Gastrocnemius medialis (tissue), 4 donors: ENCODE results near the gene PSTK.

Experiments used
- POLR2A ChIP-seq, 2 donors: fragments of 450-650 bp; IDR thresholded peaks; one replicate each; pipeline ENCODE4 v1.6.1; 2017; ENCODE audit warnings: antibody characterized with exemption in 2 of 2, mild to moderate bottlenecking in 2 of 2, moderate library complexity in 2 of 2
- TF ChIP-seq, protein P1 (sequence below), 5 experiments: fragments of 450-650 bp in 3 of 5; fragments of 200-600 bp in 2 of 5; sonication (generic) in 2 of 5; IDR thresholded peaks in 4 of 5; conservative IDR thresholded peaks in 1 of 5; 1 replicate in 4 of 5; 2 replicates in 1 of 5; pipeline ENCODE4 v1.5.1; 2016 to 2019; ENCODE audit warnings: antibody characterized with exemption in 5 of 5, mild to moderate bottlenecking in 3 of 5, moderate library complexity in 3 of 5

DNA sequence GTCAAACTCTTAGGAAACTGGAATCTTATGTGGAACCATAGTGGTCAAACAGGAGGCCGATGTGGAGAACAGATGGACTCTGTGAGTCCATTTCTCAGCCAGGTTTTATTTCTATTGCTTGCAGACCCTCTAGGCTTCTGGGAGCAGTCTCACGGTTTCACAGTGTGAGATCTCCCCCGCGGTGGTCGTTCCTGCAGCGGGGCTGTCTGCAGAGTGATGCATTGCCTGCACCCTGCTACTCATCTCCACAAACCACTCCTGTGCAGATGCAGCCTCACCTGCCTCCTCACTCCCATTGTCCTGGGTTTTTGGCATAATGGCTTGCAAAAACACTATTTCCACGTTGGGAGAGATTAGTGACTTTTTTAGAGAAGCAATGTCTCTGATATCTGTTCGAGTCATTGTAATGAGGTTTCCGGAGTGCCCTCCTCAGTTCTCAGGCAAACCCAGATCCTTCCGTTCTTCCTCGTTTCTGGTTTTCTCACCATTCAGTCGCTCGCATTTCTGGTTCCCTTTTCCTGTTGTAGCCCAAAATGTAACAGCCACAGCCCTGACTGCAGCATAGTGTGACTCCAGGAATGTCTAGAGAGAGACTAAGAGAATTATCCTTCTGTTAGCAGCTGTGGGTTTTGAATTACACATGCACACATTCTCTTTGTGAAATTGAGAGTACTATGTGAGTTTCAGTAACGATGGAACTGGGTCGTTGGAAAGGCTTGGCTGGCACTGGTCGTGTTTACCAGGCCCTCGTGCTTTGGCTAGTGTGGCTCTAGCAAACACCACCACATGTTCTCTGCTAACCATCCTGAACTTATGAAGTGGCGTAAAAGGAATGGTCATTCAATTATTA, 58.8 kb downstream of the PSTK start:
- TF ChIP-seq, protein P1, sequence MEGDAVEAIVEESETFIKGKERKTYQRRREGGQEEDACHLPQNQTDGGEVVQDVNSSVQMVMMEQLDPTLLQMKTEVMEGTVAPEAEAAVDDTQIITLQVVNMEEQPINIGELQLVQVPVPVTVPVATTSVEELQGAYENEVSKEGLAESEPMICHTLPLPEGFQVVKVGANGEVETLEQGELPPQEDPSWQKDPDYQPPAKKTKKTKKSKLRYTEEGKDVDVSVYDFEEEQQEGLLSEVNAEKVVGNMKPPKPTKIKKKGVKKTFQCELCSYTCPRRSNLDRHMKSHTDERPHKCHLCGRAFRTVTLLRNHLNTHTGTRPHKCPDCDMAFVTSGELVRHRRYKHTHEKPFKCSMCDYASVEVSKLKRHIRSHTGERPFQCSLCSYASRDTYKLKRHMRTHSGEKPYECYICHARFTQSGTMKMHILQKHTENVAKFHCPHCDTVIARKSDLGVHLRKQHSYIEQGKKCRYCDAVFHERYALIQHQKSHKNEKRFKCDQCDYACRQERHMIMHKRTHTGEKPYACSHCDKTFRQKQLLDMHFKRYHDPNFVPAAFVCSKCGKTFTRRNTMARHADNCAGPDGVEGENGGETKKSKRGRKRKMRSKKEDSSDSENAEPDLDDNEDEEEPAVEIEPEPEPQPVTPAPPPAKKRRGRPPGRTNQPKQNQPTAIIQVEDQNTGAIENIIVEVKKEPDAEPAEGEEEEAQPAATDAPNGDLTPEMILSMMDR (IDR thresholded peaks at IDR 0.05 in 4 of 5, conservative IDR thresholded peaks at IDR 0.05 in 1 of 5): no peak
- no peak for TF ChIP-seq POLR2A (IDR thresholded peaks at IDR 0.05)
